ENCODE measurements around the gene FKBP3. TPM values are rescaled to one million over a fixed set of nuclear protein-coding genes. Genes with fewer than 3 reads are reported as not detected.

The FKBP3 gene
- total RNA-seq, 4 donors from 2014 or later = 27.6 to 56.8 (median 35.5) TPM

DNA sequence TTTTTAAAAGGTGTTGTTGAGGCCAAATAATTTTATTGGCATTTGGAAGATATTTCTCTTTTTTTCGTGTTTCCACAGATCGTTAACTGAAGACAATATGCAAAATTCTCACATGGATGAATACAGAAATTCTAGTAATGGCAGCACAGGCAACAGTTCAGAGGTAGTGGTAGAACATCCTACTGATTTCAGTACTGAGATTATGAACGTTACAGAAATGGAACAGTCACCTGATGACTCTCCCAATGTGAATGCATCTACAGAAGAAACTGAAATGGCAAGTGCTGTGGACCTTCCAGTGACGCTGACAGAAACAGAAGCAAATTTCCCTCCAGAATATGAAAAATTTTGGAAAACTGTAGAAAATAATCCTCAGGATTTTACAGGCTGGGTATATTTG, 39.1 kb downstream of the FKBP3 start:
- Histone ChIP-seq H3K4me1 (peaks cover 0 to 20% (median 0%) of the 10 kb centered on the region in 3 donors), H3K27me3 (no peaks in the 10 kb centered on the region), H3K4me3 (no peak overlapping the region), H3K27ac (no peak overlapping the region), H3K36me3 (peaks cover 5 to 49% of the 10 kb centered on the region in 2 donors), H3K9me3 (no peaks in the 10 kb centered on the region)
- 92 to 94% methylated on average over 4 of the region's 4 CpGs for WGBS, 2 donors (ENCODE audit: low coverage in 1 of 2)
- TF ChIP-seq, protein P1, sequence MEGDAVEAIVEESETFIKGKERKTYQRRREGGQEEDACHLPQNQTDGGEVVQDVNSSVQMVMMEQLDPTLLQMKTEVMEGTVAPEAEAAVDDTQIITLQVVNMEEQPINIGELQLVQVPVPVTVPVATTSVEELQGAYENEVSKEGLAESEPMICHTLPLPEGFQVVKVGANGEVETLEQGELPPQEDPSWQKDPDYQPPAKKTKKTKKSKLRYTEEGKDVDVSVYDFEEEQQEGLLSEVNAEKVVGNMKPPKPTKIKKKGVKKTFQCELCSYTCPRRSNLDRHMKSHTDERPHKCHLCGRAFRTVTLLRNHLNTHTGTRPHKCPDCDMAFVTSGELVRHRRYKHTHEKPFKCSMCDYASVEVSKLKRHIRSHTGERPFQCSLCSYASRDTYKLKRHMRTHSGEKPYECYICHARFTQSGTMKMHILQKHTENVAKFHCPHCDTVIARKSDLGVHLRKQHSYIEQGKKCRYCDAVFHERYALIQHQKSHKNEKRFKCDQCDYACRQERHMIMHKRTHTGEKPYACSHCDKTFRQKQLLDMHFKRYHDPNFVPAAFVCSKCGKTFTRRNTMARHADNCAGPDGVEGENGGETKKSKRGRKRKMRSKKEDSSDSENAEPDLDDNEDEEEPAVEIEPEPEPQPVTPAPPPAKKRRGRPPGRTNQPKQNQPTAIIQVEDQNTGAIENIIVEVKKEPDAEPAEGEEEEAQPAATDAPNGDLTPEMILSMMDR (IDR thresholded peaks at IDR 0.05) = no peak
- no peak for TF ChIP-seq EP300 (IDR thresholded peaks at IDR 0.05)
- TF ChIP-seq POLR2A (IDR thresholded peaks at IDR 0.05) = no peak
- TF ChIP-seq POLR2AphosphoS5 (IDR thresholded peaks at IDR 0.05) = no peak
- ATAC-seq = no peak

DNA sequence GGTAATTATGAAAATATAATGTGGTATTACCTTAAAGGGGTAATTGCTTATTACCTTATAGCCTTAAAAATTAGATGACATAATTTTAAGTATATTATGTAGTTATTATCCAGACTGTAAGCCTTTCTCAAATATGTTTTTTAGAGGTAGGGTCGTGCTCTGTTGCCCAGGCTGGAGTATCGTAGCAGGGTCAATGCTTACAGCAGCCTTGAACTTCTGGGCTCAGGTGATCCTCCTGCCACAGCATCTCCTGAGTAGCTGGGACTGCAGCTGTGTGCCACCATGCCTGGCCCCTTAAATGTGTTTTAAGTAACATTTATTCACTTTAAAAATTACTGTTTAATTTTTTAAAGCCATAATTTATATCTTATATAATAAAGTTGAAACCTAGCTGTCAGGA, 40.0 kb downstream of the FKBP3 start:
- H3K4me1 ChIP-seq = peaks cover 0 to 29% (median 0%) of the 10 kb centered on the region in 3 donors
- WGBS, 2 donors (ENCODE audit: low coverage in 1 of 2) = 96 to 97% methylated on average over 2 of the region's 2 CpGs
- ATAC-seq = no peak
- peaks cover 5 to 41% of the 10 kb centered on the region in 2 donors for H3K36me3 ChIP-seq
- H3K27ac ChIP-seq = no peak overlapping the region
- TF ChIP-seq POLR2A (IDR thresholded peaks at IDR 0.05) = no peak
- no peak for TF ChIP-seq EP300 (IDR thresholded peaks at IDR 0.05)
- TF ChIP-seq POLR2AphosphoS5 (IDR thresholded peaks at IDR 0.05) = no peak
- TF ChIP-seq, protein P1 (IDR thresholded peaks at IDR 0.05) = no peak
- H3K9me3 ChIP-seq = no peaks in the 10 kb centered on the region
- no peak overlapping the region for H3K4me3 ChIP-seq
- no peaks in the 10 kb centered on the region for H3K27me3 ChIP-seq

DNA sequence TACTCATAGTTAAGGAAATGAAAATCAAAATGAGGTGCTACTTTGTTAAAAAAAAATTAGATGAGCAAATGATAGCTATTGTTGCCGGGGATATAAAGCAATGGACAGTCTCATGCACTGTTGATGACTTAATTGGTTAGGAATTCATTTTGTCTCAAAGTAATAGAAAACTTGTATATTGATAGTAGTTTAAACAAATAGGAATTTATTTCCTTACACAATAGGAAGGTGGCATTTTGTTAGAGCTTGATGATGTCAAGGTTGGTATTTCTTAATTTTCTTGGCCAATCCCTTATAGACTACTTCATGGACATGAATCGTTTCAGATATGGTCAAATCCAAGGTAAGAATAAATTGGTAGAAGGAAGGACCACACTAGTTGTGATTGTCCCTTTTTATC, 42.6 kb downstream of the FKBP3 start:
- ATAC-seq = no peak
- WGBS, 2 donors (ENCODE audit: low coverage in 1 of 2) = 73 to 81% methylated on average over 2 of the region's 2 CpGs
- H3K9me3 ChIP-seq = no peaks in the 10 kb centered on the region
- TF ChIP-seq, protein P1 (IDR thresholded peaks at IDR 0.05) = no peak
- TF ChIP-seq POLR2A (IDR thresholded peaks at IDR 0.05) (no peak), POLR2AphosphoS5 (IDR thresholded peaks at IDR 0.05) (no peak), EP300 (IDR thresholded peaks at IDR 0.05) (no peak)
- H3K4me1 ChIP-seq = peaks cover 0 to 54% (median 4%) of the 10 kb centered on the region in 3 donors
- H3K27me3 ChIP-seq = no peaks in the 10 kb centered on the region
- no peak overlapping the region for H3K27ac ChIP-seq
- peaks cover 0 to 16% of the 10 kb centered on the region in 2 donors for H3K36me3 ChIP-seq
- no peak overlapping the region for H3K4me3 ChIP-seq

DNA sequence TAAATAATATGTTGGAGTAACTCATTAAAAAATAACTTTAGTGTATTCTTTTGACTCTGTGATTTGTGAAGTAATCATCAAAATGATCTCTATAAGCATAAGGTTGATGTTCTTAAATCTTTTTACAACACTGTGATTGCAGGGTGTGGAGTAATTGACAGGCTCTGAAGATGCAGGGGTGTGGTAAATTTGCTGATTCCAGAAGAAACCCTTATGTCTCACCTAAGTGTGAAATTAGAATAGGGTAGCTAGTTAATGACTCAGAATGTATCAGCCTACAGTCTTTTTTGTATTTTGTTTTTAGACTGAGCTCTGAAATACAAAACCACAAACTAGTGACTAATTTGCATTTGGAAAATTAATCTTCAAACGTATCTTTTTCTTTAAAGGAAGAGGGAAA, 44.5 kb downstream of the FKBP3 start:
- WGBS, 2 donors (ENCODE audit: low coverage in 1 of 2) = 23 to 29% methylated on average over 1 of the region's 1 CpG
- no peak for ATAC-seq
- no peak for TF ChIP-seq EP300 (IDR thresholded peaks at IDR 0.05)
- TF ChIP-seq POLR2AphosphoS5 (IDR thresholded peaks at IDR 0.05) = no peak
- TF ChIP-seq, protein P1 (IDR thresholded peaks at IDR 0.05) = no peak
- no peak for TF ChIP-seq POLR2A (IDR thresholded peaks at IDR 0.05)
- H3K27ac ChIP-seq = no peak overlapping the region
- peaks cover 6 to 73% (median 18%) of the 10 kb centered on the region in 3 donors for H3K4me1 ChIP-seq
- H3K27me3 ChIP-seq = no peaks in the 10 kb centered on the region
- H3K36me3 ChIP-seq = no peaks in the 10 kb centered on the region
- H3K9me3 ChIP-seq = no peaks in the 10 kb centered on the region
- no peak overlapping the region for H3K4me3 ChIP-seq

DNA sequence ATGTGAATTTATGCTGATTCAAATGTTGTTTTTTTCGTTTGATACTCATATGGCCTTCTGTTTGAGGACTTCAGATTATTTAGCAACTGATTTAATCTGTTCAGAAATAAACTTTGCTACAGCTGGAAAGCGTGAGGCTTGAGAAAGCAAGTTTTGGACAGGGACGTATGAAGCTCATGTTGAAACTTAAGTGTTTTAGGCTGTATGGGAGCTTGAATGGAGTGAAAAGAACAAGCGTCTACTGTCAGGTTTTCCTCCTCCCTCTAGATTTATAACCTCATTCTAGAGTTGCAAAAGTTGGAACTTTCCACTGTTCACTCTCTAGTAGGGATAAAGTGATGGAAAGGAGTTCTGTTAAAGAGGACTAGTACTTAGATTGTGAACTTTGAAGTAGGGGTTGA, 49.3 kb downstream of the FKBP3 start:
- H3K4me3 ChIP-seq = peak overlapping the region; percentile 72 to 81
- no peak for ATAC-seq
- peaks cover 6 to 60% (median 19%) of the 10 kb centered on the region in 3 donors for H3K4me1 ChIP-seq
- 0% methylated on average over 3 to 4 of the region's 4 CpGs for WGBS, 2 donors (ENCODE audit: low coverage in 1 of 2)
- TF ChIP-seq, protein P1 (IDR thresholded peaks at IDR 0.05) = no peak
- no peak for TF ChIP-seq POLR2A (IDR thresholded peaks at IDR 0.05)
- TF ChIP-seq EP300 (IDR thresholded peaks at IDR 0.05) = no peak
- TF ChIP-seq POLR2AphosphoS5 (IDR thresholded peaks at IDR 0.05) = no peak
- H3K27me3 ChIP-seq = no peaks in the 10 kb centered on the region
- no peaks in the 10 kb centered on the region for H3K9me3 ChIP-seq
- peak overlapping the region; percentile 50 to 90 (median 87) for H3K27ac ChIP-seq
- H3K36me3 ChIP-seq = no peaks in the 10 kb centered on the region
